Limb (tissue), 2 donors: ENCODE results near the gene NCEH1.

Experiments
- DNase-seq, 2 donors: peaks; one replicate each; pipeline ENCODE4 v3.0.0-alpha.2; 2016; ENCODE audit errors: extremely low spot score in 2 of 2

NCEH1 gene

DNA sequence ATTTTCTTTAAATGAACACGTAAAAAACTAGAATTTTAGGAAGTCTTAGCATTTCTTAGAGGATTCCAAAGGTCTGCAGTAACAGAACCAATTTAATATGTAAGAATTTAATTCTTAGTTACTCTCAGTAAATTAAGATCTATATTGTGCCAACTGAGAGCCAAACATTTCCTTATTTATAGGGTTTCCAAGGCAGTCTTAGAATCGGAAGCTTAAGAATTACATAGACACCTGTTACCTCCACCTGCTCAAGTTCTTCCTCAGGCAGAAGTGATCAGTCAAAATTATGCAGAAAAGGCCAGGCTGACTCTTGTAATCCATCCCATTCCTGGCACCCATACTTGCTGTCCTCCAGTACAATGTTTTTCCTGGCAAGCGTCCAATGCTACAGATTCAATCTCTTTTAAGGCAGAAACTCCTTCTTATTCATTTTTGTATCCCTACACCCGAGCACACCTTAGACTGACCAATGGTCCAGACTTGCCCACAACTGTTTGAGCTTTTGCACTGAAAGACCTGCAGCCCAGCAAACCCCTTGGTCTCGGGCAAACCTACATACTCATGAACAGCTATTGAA is 64.3 kb downstream of the NCEH1 start:
- DNase-seq = no peak

DNA sequence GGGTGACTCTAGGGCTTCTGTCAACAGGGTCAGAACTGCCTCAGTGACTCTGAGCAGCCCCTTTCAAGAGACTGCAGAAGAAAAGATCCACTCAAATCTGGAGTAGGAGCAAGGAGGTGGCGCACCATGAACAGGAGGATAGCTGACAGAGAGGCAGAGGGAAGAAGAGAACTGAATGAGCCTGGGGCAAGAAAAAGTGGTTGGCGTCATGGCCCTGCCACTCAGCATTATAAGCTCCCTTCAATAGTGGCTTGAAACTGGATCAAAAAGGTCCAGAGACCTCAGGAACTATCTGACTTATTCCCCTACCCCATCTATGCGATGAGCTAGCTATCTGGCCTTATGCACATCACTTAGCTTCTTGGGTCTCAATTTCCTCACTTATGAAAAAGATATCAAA is 66.6 kb downstream of the NCEH1 start:
- no peak for DNase-seq

DNA sequence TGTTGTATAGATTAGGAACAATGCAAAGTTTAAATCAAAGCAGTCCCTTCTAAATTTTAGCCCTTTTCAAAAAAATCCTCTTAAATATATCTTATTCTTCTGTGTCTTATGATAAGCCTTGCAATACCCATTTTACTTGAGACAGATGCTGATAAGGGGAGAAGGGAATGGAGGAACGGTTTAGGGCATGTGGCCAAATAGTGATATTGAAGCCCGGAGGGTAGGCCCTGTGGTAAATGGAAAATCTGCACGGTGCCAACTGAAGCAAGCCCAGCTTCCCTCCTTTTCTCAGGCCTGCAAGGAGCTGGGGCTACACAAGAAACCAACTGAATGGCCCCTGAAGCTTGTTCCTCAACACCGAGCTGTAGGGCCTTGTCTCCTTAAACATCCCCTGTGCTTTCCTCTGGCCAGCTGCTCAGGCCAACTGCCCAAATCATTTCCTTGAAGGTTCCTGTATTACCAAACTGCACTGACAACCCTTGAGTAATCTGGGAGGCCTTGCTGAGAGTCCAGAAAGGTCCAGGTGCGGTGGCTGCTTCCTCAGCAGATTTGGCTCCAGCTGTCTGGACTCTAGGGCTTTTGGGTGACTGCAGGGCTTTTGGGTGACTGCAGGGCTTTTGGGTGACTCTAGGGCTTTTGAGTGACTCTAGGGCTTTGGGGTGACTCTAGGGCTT is 67.2 kb downstream of the NCEH1 start:
- DNase-seq = no peak

DNA sequence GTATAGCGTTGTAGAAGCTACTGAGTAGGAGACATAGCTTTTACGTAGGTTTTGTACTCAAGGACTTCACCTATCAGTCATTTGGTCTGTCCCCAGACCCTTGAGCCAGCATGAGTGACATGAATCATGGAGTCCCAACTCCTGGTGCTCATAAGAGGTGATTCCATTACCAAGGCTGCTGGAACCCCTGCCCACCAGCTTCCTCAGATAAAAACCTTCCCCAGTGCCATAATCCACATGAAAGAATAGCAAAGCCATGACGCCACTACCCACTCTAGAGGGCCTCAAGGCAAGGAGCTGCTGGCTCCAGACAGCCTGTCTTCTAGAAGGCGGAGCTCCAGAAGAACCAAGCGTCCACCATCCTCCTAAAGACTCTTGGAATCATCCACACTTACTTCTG is 69.6 kb downstream of the NCEH1 start:
- no peak for DNase-seq

DNA sequence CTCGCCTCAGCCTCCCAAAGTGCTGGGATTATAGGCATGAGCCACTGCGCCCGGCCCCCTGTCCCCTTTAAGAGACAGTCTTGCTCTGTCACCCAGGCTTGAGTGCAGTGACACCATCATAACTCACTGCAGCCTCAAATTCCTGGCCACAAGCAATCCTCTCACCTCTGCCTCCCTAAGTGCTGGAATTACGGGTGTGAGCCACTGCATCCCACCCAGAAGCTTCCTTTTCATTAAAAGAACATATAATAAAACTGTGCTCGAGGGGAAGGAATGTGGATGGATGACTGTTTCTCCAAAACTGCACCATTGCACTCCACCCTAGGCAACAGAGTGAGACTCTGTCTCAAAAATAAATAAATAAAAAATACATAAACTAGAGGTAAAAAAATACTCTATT is 70.1 kb downstream of the NCEH1 start:
- no peak for DNase-seq

DNA sequence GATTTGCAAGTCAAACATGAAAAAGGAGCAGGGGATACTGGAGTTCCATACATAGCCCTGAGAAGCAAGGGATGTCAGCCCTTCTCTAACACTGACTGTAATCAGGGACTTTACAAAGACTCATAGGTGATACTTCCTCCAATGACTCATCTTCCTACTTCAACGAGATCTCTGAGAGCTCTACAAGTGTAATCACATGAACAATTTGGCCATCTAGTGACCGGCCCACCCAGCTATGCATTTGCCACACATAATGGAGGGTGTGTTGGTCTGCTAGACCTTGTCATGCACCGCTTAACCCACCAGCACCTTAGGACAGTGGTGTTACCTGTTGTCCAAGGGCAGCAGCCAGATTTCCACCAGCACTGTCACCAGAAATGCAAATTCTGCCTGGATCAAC is 75.3 kb downstream of the NCEH1 start:
- DNase-seq = no peak

DNA sequence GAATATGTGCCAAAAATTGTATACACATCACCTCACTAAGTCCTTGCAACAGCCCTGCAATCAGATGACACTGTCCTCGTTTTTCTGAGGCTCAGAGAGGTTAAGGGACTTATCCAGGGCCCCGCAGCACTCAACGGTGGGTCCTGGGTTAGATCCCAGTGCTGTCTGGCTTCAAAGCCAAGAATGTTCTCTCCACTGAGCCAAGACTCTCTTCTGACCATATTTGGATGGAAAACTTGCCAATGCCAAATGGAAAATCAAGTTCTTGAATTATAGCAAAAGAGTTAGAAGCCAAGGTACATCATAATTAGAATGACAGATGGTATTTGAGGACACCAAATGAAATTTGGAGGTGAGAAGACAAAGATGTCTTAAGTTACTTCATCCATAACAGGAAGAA is 75.9 kb downstream of the NCEH1 start:
- no peak for DNase-seq

DNA sequence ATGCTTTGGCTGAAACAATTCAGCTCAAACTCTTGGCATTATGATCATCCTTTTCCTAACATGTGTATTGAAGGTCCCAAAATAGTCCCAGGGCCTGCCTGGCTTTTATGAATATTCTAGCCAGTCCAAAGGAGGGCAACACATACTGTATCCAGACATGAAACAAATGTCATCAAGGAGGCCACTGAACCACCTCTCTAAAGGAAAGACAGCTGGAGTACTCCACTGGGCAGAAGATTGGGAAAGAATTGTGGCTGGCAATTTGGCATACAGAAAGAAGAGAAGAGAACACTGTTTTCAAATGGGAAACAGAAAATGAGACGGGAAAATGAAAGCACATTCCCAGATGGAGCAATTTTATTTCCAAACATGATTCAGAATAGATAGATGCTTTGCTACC is 80.6 kb downstream of the NCEH1 start:
- DNase-seq = no peak

DNA sequence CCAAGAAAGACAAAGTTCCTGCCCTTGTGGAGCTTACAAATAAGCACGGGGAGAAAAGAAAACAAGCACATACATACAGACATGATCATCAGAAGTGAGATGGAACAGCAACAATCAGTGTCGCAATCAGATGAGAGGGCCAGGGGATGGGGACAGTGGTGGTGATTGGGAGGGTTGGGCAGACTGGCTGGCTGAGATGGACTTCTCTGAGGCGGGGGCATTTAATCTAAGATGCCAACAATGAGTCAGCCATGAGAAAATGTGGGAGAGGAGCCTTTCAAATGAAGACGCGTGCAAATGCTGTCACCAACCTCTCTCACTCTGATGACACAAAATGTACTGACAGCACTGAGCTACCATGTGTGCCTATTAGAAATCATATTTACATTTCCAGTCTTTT is 81.4 kb downstream of the NCEH1 start:
- no peak for DNase-seq

DNA sequence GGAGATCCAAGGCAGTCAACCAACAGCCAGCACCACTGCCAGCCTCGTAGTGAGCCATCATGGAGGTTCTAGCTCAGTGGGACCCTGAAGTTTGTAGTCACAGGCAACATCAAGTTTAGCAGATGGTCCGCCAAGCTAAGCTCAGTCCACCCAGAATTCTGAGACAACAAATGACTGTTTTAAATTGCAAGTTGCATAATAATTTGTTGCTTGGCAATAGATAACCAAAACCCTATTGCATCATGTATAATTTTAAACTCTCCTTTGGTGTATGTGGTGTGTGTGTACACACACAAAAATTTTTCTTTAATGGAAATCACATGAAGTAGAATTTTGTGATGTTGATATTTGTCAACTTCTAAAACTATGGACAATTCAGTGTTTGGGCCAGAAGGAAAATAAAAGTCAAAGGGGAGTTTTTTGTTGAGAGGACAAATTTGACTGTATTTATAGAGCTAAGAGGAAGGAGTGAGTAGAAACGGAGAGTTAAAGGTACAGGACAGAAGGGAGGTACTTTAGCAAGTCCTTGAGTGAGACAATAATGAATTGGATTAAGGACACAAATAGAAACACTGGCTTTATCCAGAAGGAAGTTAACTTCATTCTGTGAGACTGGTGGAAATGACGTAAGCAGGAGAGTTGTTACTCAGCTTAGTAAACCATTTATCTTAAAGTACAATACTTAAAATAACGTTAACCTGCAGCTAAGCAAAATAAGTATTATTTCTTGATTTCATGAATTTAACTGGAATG is 83.6 kb downstream of the NCEH1 start:
- DNase-seq = no peak

DNA sequence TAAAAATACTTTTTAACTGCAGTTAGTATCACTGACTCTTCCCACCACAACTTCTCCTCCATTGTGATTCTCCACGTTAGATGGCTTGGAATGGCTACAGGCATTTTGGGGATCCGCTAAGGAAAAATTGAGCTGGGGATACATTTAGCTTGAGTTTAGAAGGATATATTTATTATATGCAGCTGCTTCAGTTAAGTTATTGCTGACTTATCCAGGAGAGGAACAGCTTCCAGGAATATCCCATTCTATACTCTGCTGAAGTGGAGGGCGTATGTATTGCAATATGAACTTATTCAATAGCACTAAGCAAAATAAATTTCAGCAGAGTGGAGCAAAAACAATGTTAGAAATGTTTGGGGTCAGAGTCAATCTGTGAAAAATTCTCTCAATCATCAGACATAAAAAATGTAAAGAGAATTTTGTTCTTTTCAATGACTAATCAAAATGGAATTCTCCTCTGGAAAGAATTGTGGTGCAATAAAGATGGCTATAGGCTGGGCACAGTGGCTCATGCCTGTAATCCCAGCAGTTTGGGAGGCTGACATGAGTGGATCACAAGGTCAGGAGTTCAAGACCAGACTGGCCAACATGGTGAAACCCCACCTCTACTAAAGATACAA is 84.7 kb downstream of the NCEH1 start:
- DNase-seq = no peak

DNA sequence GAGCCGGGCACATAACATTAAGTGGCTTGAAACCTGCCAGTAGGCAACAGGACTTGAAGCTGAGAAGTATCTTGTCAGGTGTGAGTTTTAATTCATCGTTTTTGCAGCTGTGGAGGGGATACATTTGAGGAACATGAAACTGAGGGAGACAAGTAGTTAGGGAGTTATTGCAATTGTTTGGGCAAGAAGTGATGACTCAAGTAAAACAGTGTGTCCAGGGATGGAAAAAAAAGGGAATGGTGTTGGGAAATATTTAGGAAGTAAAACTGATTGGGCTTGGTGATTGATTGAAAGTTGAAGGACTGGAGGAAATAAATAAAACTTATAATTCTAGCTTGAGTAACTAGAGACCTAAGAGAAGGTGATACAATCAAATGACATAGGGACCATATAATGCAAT is 85.5 kb downstream of the NCEH1 start:
- no peak for DNase-seq

DNA sequence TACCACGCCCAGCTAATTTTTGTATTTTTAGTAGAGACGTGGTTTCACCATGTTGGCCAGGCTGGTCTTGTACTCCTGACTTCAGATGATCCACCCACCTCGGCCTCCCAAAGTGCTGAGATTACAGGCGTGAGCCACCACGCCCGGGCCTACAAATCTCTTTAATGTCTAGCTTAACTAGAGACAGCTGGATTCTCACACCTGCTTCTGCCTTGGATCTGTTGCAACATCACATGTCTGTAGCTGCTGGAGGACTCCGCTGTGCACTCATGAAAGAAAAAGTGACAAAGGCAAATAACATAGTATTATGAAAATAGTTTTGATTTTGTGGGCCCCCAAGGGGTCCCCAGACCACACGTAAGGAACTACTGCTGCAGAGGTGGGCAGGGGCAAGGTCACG is 85.9 kb downstream of the NCEH1 start:
- no peak for DNase-seq

DNA sequence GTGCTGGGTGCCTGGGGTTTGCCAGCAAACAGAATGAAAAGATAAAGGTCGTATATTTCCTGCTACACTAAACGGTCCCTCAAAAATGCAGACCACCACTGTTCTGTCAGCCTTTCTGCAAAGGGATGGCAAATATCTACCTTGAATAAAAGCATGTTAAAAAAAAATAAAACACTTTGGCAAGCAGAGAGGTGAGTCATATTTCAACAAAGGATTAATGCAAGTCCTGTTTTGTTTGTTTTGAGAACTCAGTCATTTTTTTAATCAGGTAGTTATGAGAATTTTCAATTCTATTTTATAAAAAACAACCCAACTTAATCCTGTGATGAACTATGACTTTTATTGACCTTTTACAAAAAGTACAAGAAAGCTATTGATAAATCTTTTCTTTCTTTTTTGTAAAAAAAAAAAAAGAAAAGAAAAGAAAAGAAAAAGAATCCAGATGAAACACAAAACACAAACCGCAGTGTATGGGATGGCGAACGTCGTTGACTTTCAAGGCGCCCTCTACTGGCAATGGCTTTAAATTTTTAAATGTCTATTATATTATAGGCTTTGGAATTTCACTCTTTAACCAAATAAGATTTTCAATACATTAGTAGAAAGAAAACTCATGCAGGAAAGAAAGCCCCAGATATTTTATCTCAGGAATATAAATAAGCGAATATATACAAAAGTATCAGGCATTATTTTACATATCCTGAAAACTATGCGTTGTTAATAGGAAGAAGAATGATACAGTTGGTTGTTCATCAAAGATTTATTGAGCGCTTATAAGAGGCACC is 87.8 kb downstream of the NCEH1 start:
- peak in 1 of 2 donors; percentile 42 for DNase-seq

DNA sequence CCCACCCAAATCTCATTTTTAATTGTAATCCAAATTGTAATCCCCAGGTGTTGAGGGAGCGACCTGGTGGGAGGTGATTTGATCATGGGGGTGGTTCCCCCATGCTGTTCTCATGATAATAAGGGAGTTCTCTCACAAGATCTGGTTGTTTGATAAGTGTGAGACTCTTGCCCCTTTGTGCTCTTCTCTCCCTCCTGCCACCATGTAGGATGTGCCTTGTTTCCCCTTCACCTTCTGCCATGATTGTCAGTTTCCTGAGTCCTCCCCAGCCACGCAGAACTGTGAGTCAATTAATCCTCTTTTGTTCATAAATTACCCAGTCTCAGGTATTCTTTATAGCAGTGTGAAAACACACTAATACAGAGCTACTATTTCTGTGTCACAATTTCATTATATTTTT is 88.7 kb downstream of the NCEH1 start:
- no peak for DNase-seq

DNA sequence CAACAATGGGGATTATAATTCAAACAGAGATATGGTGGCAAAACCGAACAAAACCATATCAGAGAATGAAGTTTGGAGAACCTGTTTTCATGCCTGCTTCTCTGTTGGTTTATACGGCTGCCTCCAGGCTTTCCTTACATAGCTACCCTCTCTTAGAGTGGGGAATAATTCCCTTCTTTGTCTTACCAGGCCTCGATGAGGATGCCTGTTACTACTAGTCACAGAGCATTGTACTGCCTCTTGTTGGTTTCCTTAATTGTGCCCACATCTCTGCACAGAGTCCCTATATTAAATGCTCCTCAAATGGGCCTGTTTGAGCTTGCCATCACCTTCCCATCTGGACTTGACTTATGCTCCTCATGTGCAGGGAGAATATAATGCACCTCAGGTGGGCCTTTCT is 92.9 kb downstream of the NCEH1 start:
- DNase-seq = no peak

DNA sequence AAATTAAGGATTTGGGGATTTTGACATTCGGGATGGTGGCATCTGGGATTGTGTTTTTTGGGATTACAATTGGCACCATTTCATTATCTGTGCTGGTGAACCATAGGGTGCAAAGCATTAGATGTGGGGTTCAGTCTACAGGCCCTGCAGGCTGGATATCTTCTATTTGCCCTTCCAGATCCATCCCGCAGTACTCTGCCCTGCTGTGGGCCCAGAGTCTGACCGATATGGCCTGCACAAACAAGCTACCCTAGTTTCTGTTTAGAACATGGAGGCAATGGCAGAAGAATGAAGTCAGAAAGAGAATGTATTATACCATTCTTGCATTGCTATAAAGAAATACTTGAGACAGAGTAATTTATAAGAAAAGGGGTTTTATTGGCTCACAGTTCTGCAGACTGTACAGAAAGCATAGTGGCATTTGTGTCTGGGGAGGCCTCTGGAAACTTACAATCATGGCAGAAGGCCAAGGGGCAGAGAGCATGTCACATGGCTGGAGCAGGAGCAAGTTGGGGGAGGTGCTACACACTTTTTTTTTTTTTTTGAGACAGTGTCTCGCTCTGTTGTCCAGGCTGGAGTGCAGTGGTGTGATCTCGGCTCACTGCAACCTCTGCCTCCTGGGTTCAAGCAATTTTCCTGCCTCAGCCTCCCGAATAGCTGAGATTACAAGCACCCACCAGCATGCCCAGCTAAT is 93.7 kb downstream of the NCEH1 start:
- DNase-seq = no peak

DNA sequence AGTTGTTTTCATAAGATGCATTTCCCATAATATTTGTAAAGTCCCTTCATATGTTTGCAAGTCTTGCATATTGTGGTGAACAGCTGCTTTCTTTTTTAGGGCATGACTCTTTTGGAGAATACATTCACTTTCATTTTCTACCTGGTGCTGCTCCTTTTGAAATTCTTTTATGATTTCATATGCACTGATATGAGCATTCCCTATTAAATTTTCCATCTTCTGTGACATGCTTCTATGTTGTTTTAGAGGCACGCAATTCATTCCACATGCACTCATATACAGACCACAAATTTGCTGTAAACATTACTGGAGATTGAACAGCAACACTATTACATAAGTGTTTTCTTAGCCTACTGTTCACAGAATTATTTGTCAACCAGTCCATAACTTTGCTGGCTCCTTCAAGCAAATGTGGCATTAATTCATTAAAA is 94.8 kb downstream of the NCEH1 start:
- no peak for DNase-seq

DNA sequence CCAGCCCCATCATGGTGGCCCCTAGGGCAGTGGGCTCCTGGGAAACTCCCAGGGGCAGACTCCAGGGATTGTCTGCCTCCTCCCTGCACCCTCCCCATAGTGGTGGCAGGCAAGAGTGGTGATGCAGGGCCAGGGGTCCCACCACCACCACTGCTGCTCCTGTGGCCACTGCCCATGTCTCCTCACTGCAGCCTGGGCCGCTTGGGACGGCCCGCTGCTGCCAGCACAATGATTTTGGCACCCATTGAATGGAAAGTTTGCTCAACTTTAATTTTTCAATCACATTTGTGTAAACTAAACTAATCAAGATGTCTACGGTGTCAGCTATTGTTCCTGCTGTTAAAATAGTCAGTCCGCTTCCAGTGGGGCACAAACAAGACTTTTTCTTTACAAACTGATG is 95.6 kb downstream of the NCEH1 start:
- no peak for DNase-seq

DNA sequence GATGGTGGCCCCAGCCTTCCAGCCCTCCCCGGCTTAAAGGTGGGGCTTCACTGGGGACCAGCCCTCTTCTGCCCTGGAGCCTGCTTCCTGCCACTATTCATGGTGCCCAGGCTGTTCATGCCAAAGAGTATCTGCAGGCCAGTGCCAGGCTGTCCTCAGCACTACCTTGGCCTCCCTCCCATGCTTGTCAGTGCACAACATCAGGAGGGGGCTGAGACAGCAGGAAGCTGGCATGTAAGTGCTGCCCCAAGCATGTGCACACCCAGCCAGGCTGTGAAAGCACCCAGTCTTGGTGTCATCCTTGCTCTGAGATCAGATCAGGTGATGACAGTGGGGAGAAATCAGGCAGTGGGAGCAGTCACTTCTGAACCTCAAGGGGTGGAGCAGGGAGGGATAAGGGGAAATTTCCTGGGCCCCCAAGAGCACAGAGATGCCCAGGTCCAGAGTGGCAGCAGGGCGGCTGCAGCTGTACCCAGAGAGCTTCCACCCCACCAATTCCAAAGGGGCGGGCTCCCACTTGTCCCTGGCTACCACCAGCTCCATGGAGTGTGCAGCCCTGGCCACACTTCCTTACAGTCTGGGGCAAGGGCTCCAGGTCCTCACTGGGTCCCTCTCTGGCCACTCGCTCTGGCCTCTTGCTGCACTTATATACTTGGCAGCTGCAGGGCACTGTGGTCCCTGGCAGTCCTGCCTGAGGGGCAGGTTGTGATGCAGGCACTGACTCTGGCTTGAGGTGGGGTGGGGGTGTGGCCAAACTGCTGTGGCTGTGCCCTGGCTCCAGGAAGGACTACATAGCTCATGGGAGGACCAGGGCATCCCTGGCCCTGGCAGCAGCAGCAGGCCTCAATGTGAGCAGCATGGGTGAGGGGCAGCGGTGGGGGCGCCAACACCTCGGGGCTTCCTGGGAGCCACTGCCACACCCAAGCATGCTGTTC is 96.3 kb downstream of the NCEH1 start:
- DNase-seq = no peak
